ENCODE measurements around the gene AARSD1. TPM values are rescaled to one million over a fixed set of nuclear protein-coding genes. Genes with fewer than 3 reads are reported as not detected.
"Not testable (repeated sequence)": the region's sequence is repeated elsewhere in the genome, so short reads cannot be mapped to it uniquely, and the experiment has no call there.

The AARSD1 gene
- total RNA-seq, 1 experiment from 2014 or later, result 37.4 TPM

DNA sequence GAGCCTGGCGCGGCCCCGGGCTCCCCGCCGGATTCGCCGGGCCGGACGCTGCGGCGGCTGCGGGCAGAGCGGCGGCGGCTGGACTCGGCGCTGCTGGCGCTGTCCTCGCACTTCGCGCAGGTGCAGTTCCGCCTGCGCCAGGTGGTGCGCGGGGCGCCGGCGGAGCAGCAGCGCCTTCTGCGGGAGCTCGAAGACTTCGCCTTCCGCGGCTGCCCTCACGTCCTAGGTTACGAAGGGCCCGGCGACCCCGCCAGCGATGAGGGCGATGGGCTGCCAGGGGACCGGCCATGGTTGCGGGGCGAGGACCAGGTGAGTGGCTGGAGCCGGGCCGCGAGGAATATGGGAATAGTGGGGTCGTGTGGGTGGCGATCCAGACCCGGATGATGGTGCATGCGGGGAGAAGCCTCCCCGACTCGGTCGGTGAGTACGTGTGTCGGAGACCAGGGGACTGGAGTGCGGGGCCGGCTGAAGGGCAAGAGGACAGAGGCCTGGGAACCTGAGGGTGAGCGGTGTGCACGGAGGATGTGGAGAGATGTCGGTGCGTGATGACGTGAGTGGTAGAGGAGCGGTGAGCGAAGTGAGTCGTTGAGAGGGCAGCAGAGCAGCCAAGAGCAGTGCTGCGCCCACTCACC lies 16.6 kb upstream of the AARSD1 start:
- DNase-seq (ENCODE audit: low spot score), result peak; percentile 64

DNA sequence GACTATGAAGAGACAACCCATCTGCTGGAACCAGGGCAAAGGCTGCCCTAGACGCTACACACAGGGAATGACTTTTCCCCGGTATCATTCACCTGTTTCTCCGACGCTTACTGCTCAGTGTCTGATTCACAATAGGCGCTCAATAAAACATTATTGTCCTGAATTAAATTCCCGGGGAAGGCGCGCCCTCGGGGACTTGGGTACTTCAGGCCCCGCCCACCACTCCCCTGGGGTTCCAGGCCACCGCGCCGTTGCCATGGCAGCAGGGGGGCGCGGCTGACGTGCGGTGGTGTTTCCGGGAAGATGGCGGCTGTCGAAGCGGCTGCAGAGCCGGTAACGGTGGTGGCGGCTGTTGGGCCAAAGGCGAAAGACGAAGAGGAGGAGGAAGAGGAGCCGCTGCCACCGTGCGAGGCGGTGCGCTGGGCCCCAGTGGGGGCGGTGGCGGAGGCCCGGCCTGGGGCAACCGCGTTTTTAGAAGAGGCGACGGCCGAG lies 16.1 kb upstream of the AARSD1 start, which contains the start of gene RUNDC1:
Gene RUNDC1 (plus strand): TSS at position 292 of the 492 bp plus-strand sequence. CDS start 12 bp downstream, at position 304.
- DNase-seq (ENCODE audit: low spot score), result peak; percentile 79

DNA sequence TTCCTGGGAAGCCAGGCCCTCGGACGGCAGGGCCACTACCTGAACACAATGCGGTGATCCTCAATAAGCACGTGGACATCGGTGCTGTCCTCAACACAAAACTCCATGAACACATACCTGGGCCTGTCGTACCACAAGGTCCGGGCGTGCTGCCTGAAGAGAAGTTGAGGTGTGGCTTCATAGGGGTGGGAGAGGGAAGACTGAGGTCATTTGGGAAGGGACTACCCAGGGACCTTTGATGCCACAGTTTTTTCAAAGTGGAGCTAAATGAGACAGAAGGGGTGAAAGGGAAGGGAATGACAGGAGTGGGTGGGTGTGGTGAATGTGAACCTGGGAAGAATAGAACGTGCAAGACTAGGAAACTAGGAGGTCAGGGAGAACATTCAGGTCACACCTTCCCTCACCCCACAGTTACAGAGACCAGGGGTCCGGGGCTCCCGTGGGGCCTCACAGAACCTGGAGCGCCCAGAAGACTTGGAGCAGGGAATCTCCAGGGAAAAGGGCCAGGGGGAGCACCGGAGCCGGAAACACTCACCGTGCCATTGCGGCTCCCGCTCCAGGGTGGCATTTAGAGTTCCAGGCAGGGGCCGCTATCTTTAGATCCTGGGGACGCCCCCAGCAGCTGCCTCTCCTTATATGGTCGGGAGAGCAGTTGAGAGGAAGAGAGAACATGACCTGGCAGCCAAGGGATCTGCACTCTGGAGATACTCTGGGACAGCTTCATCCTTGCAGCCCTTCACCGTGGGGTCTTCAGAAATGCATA lies 15.4 kb upstream of the AARSD1 start, which contains the start of gene PTGES3L:
Gene PTGES3L (minus strand): TSS at position 570 of the 763 bp plus-strand sequence. CDS start 27 bp downstream, at position 543.
- peak; percentile 66 for DNase-seq (ENCODE audit: low spot score)

DNA sequence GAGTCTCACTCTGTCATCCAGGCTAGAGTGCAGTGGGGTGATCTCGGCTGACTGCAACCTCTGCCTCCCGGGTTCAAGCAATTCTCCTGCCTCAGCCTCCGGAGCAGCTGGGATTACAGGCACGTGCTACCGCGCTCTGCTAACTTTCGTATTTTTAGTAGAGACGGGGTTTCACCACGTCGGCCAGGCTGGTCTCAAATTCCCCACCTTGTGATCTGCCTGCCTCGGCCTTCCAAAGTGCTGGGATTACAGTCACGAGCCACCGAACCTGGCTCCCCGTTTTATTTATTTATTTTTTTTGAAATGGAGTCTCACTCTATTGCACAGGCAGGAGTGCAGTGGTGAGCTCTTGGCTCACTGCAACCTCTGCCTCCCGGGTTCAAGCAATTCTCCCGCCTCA lies 11.4 kb upstream of the AARSD1 start:
- DNase-seq (ENCODE audit: low spot score), result not testable (repeated sequence)

DNA sequence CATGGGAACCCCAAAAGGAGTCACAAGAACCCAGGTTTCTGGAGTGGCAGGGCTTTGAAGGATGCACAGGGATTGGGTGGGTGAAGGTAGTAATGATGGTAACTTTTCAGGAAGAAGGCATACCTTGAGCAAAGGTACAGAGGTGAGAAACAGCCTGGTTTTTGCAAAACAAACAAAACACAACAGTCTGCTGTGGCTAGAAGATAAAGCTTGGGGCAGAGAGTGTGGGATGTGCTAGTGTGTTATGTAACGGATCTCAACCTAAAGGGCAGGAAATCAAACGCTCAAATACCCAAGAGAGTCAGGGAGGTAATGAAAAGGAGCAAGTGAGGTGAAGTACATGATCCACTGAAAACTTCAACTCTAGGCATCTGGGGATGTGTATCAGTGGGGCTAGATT lies 11.0 kb upstream of the AARSD1 start:
- no peak for DNase-seq (ENCODE audit: low spot score)

DNA sequence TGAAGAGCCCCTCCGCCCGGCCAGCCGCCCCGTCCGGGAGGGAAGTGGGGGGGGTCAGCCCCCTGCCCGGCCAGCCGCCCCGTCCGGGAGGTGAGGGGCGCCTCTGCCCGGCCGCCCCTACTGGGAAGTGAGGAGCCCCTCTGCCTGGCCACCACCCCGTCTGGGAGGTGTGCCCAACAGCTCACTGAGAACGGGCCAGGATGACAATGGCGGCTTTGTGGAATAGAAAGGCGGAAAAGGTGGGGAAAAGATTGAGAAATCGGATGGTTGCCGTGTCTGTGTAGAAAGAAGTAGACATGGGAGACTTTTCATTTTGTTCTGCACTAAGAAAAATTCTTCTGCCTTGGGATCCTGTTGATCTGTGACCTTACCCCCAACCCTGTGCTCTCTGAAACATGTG lies 9.1 kb upstream of the AARSD1 start:
- not testable (repeated sequence) for DNase-seq (ENCODE audit: low spot score)

DNA sequence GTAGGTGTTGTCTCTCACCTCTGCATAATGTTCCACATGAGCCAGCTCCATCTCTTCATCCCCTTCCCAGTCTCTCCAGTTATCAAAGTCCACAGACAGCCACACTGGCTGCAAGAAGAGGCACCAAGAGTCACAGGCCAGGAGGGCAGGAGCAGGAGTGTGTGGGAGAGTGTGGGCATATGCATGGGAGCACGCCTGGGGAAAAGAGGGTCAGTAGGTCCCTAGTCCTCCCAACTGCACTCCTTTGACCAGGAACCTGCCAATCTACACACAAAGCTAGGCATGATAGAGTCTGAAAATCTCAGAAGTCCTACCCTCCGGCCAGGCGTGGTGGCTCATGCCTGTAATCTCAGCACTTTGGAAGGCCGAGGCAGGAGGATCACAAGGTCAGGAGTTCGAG lies 7.3 kb upstream of the AARSD1 start:
- DNase-seq (ENCODE audit: low spot score), result no peak

DNA sequence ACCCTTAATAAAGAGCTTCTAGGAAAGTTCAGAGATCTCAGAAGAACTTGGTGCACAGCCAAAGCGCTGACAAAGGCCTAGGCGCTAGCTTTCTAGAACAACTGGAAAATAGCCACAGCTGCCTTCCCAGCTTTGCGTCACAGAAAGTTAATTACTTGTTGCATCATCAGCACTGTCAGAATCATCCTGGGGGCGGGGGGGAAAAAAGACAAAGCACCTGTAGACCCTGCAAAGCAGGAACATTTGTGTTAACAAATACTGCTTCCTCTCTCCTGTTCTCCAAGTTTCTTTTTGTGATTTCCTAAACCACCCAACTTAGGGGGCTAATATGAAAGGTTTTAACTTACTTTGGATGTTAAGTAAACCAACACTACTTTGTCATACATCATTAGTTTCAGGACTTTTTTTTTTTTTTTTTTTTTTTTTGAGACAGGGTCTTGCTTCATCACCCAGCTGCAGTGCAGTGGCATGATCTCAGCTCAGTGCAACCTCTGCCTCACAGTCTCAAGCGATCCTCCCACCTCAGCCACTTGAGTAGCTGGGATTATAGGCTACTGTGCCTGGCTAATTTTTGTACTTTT lies 4.8 kb upstream of the AARSD1 start:
- no peak for DNase-seq (ENCODE audit: low spot score)

DNA sequence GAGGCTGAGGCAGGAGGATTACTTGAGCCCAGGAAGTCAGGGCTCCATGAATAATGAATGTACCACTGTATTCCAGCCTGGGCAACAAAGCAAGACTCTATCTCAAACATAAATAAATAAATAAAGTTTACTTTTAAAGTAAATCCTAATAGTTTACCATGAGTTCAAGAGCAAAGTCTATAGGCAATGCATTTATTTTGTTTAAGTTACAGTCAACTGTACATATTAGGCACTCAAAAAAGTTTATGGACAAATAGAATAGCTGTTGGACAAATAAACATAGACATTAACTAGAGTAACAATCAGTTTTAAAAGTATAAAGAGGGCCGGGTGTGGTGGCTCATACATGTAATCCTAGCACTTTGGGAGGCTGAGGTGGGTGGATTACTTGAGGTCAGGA lies 3.7 kb upstream of the AARSD1 start:
- no peak for DNase-seq (ENCODE audit: low spot score)

DNA sequence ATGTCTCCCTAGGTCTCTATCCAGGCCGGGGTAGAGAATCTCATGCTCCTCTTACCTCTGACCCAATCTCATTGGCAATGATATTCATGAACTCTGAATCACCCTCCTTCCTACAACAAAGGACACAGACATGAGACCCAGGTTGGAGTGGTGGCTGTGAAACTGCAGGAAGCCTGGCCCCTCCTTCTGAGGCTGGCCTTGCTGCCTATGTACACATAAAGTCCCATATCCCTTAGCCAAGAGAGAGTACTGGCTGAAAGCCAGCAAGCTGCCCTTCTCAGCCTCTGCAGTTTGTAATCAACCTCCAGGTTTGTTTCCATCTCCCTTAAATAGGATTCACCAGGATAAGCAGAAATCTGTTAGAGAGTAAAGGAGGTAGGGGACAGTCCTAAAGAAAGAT lies 10.6 kb downstream of the AARSD1 start:
- no peak for DNase-seq (ENCODE audit: low spot score)

DNA sequence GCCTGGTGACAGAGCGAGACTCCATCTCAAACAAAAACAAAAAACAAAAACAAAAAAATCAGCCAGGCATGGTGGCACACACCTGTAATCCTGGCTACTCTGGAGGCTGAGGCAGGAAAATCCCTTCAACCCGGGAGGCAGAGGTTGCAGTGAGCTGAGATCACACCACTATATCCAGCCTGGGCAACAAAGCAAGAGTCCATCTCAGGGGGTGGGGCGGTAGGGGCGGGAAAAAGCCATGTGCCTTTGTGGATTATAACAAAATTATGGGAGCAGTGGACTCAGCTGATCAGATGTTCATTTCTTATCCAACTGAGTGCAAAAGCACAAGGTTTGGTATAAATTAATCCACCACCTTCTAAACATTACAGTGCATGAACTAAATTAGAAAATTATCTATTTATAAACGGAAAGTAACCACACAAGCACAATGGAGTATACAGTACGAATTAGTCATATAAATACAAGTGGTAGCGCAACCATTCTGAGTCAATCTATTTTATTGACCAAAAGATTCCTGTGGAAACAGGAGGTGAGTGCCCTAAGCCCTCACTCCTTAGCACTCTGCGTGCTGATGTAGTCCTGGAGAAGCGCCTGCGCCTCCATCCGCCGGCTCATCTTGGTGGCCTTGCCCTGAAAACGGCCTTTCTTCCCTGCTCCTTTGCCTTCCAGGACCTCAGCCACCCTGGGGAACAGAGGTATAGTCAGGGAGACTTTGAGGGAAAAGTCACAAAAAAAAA lies 14.0 kb downstream of the AARSD1 start:
- DNase-seq (ENCODE audit: low spot score), result no peak

DNA sequence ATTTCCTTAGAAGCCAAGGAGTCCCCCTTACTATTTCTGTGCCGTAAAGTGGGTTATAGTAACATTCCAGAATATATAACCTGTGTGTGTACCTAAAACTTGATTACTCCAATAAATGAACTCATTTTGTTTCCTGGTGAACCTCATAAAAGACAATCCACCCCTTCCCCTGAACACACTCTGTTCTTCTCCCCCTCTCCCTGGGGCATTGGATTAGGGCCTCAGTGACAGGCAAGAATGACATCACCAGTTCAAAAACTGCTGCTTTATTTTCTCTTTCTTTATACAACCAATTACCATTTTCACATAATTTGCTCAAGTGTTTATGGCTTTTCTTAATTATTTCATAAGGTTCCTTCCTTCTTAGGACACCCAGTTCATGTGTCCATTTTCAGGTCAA lies 17.4 kb downstream of the AARSD1 start:
- no peak for DNase-seq (ENCODE audit: low spot score)

DNA sequence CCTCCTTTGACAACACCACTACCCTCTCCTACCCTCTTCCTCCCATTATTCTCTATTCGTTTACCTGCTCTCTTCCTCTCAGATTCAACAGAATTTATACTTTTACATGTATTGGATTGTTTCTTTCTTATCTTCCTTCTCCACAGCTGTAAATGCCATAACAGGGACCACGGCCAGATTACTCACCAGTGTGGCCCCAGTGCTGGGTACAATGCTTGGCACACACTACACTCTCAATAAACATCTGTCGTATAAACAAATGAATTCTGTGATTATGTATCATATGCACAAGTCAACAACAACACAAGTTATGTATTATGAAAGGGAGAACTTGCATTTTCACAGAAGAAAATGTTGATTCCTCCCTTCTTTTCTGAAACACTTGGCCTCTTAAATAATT lies 20.0 kb downstream of the AARSD1 start:
- no peak for DNase-seq (ENCODE audit: low spot score)

DNA sequence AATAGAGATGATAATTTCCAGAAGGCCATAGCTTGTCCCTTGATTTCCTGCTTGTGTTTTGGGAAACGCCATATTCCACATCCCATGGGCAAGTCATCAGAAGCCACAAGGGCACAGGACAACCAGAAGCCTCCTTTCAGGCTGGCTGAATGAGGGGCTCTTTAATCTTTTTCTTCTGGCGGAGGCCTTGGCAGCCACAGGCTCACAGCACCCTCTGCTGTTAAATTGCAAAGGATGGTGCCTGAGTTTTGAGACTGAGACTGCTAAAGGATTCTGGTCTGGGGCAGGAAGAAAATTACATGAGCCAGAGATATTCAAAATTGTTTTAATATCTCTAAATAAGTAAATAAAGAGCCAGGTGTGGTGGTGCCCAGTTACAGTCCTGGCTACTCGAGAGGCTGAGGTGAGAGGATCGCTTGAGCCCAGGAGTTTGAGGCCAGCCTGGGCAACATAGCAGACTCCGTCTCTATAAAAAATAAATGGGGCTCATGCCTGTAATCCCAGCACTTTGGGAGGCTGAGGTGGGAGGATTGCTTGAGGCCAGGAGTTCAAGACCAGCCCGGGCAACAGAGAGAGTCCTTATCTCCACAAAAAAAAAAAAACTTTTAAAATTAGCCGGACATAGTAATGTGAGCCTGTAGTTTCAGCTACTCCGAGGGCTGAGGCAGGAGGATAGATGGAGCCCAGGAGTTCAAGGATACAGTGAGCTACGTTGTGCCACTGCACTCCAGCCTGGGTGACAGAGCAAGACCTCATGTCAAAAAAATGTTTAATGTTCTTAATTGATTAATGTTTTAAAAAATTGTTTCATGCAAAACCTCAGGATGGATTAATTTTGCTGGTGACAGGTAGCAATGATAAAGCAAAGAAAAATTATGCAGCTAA lies 26.3 kb downstream of the AARSD1 start:
- peak; percentile 55 for DNase-seq (ENCODE audit: low spot score)

DNA sequence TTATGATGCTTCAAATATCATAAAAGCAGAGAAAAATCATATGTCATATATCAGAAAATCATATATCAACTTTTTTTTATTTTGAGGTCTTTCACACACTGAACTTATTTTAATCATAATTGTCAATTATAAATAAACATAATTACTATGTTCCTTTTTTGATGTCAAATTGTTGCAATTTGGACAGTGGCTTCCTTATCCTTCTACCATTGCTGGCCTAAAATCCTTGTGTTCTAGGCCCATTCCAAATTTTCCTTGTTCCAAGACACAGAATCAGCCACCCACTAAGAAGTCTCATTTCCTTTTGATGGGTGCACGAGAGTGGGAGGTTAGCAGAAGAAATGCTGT lies 34.8 kb downstream of the AARSD1 start:
- DNase-seq (ENCODE audit: low spot score), result no peak

DNA sequence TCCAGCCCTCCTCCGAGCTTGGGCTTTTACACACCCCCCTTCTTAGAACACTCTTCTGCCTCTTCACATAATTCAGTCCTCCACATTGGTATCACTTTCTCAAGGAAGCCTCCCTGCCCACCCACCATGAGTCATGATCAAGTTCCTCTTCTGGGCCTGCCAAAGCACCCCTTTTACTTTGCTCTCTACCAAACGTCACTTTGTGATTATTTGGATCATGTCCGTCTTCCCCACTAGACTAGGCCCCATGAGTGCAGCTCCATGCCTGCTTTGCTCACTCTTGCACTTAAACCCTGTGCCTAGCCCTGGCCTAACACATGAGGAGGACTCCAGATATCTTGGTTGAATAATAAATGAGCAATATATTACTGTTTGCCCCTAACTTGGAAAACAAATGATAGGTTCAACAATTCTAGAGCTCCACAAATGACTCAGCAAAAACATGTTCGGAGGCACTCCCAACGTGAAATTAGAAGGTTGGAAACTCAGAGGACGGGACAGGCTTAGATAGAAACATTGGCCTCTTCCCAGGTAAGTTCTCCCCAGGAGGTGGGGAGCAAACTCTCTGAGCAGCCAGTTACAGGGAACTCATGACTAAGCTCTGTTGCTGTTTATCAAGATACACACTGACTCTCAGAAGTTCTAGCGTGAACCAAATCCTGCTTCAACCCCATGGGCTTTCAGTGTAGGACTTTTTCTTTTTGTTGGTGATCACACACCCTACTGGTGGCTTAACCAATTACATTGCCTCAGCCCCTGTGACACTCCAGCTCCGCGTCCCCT lies 35.3 kb downstream of the AARSD1 start:
- DNase-seq (ENCODE audit: low spot score), result peak; percentile 84

DNA sequence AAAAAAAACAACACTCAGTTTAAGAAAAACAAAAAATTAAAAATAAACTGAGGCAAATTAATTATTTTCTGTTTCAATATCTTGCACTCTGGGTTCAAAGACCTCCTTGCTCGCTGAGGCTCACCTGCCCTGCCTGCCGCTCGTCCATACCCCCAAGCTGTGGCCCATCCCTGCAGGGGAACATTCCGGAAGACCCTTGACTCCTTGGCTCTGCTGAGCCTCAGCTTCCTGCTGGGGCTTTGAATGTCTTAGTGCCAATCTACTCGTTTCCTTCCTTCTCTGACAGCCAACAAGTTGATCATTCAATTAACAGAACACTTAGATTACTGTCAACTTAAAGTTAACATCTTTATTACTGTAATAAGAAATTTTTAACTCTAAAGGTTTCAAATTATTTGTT lies 39.4 kb downstream of the AARSD1 start:
- no peak for DNase-seq (ENCODE audit: low spot score)

DNA sequence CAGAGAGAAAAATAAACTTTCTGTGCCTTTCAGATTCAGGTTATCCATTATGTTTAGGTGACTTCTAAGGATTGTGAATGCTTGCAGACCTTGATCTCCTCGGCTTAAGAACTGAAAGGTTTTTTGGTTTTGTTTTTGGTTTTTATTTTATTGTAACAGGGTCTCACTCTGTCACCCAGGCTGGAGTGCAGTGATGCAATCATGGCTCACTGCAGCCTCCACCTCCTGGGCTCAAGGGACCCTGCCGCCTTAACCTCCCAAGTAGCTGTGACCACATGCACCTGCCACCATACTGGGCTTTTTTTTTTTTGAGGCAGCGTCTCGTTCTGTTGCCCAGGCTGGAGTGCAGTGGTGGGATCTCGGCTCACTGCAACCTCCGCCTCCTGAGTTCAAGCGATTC lies 40.8 kb downstream of the AARSD1 start:
- not testable (repeated sequence) for DNase-seq (ENCODE audit: low spot score)

DNA sequence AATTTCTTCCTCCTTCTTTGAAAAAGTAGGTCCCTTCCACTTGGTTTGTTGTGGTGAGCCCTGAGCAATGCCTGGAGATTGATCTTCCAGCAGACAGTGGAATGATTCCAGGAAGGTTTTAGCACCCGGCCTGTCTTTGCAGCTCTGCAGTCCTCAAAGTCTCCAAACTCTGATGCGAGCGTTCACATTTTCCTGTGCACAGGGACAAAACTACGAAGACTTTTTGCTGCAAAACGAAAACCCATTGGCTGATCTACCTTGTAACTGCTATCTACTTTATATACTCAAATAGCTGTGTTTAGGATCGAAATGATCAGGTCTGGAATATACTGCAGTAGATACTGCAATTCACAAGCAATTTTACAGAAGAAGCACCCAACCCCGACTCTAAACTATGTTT lies 42.0 kb downstream of the AARSD1 start:
- no peak for DNase-seq (ENCODE audit: low spot score)

DNA sequence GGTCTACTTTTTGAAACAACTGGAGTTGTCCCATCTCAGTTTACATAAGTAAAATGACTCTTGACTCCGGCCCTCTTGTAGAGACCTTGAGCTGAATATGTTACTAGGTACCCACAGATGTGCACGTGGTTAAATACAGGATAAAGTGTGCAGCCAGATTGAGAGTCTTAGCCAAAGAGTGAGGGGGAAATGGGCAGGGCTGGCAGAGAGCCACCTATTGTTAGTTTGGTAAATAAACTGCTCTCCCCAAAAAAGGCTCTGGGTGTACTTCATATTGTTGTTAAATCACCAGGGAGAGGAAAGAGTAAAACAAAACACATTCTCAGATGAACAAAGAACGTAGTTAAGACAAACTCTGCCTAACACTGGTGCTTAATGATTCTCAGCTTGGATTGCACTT lies 43.3 kb downstream of the AARSD1 start:
- DNase-seq (ENCODE audit: low spot score), result no peak

All from A172 (cell line).